ENCODE results near the gene FGF5.

DNA sequence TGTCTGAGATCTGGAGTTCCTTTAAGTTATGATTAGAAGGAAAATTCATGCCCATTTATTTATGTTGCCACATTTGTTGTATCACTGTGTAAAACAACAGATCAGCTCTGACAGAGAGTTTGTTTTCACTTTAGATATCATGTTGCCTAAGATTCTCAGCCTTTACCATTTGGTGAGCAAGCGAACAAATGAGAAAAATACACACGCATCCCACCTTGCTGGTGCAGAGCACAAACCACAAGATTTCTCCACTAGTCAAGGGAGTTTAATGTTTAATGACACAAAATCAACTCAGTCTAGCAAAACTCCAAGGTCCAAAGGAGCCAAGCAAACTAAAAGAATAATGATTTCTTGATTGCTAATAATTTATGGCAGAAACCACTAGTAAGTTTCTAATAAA lies 27.7 kb downstream of the FGF5 start:
- TF ChIP-seq, protein P1, sequence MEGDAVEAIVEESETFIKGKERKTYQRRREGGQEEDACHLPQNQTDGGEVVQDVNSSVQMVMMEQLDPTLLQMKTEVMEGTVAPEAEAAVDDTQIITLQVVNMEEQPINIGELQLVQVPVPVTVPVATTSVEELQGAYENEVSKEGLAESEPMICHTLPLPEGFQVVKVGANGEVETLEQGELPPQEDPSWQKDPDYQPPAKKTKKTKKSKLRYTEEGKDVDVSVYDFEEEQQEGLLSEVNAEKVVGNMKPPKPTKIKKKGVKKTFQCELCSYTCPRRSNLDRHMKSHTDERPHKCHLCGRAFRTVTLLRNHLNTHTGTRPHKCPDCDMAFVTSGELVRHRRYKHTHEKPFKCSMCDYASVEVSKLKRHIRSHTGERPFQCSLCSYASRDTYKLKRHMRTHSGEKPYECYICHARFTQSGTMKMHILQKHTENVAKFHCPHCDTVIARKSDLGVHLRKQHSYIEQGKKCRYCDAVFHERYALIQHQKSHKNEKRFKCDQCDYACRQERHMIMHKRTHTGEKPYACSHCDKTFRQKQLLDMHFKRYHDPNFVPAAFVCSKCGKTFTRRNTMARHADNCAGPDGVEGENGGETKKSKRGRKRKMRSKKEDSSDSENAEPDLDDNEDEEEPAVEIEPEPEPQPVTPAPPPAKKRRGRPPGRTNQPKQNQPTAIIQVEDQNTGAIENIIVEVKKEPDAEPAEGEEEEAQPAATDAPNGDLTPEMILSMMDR (IDR thresholded peaks at IDR 0.05; ENCODE audit: low read depth, low read length): no peak
- no peak for TF ChIP-seq MAX (IDR thresholded peaks at IDR 0.05; ENCODE audit: low read depth, low read length)
- no peak for TF ChIP-seq POLR2A (IDR thresholded peaks at IDR 0.05; ENCODE audit: extremely low read depth, insufficient read length)
